ENCODE measurements around the gene ARRDC2.

Gene ARRDC2

DNA sequence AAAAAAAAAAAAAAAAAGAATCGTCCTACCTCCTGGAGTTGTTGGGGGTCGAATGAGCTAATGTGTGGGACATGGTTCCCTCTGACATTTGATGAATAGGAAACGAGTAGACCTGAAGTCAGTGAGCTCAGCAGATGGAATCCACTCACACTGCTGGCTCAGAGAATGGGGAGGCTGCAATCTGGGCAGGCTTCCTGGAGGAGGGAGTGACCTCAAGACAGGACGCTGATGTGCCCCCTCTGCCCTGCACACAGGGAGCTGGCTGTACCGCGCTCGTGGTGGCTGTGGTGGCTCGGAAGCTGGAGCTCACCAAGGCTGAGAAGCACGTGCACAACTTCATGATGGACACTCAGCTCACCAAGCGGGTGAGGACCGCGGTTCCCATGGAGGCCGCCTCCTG, 19.8 kb upstream of the ARRDC2 start:
- TF ChIP-seq, protein P1, sequence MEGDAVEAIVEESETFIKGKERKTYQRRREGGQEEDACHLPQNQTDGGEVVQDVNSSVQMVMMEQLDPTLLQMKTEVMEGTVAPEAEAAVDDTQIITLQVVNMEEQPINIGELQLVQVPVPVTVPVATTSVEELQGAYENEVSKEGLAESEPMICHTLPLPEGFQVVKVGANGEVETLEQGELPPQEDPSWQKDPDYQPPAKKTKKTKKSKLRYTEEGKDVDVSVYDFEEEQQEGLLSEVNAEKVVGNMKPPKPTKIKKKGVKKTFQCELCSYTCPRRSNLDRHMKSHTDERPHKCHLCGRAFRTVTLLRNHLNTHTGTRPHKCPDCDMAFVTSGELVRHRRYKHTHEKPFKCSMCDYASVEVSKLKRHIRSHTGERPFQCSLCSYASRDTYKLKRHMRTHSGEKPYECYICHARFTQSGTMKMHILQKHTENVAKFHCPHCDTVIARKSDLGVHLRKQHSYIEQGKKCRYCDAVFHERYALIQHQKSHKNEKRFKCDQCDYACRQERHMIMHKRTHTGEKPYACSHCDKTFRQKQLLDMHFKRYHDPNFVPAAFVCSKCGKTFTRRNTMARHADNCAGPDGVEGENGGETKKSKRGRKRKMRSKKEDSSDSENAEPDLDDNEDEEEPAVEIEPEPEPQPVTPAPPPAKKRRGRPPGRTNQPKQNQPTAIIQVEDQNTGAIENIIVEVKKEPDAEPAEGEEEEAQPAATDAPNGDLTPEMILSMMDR (IDR thresholded peaks at IDR 0.05; ENCODE audit: low read depth, low read length): no peak
- DNase-seq (ENCODE audit: low read depth in 2 of 2): no peak
- no peak overlapping the region for H3K4me3 ChIP-seq (replicated peaks in 1 of 2; ENCODE audit: low read depth in 2 of 2, low read length in 2 of 2)

DNA sequence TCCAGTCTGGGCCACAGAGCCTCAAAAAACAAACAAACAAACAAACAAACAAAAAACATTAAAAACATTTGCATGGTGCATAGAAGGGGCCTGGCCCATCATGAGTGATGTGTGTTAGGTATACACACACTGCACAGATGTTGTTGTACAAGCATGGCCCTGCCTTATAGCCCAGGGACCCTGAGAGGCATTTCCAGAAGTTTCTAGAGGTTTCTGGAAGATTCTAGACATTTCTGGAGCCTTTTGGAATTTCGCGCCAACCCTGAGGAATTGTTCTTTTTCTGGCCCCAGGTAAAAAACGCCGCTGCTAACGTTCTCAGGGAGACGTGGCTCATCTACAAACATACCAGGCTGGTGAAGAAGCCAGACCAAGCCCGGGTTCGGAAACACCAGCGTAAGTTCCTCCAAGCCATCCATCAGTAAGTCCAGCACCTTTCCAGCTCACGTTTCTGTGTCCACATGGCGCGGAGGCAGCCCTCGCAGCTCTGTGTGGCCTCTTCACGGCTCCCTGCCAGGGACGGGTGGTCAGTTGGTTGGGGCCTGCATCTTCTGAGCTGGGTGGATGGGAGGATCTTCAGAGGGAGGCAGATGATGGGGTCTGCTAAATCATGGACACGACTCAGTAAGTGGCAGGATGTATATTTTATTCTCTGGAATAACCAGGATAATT, 18.4 kb upstream of the ARRDC2 start:
- no peak for DNase-seq (ENCODE audit: low read depth in 2 of 2)
- no peak overlapping the region for H3K4me3 ChIP-seq (replicated peaks in 1 of 2; ENCODE audit: low read depth in 2 of 2, low read length in 2 of 2)

DNA sequence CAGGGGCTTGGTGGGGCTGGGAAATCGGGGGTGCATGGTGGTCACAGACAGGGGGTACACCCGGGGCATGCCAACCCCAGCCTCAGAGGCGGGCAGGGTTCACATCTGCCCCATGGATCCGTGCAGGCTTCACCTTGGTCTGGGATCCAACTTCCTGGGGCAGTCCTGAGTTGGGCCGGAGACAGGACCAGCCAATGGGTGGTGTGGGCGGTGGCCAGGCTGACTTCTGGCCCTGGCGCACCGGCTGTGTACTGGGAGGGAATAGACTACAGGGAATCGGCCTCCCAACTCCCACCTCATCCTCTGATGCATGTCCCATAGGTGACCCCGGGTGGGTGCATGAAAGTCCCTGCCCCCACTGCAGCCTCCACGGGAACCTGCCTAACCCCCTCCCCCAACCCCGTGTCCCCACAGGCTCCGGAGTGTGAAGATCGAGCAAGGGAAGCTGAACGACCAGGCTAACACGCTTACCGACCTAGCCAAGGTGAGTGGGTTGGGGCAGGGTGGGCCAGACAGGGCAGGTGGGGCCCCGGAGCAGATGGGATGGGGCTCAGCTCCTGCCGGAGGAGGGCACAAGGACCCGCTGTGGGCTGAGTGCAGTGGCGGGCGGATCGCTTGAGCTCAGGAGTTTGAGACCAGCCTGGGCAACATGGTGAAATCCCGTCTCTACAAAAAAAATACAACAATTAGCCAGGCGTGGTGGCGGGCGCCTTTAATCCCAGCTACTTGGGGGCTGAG, 14.7 kb upstream of the ARRDC2 start:
- no peak overlapping the region for H3K4me3 ChIP-seq (replicated peaks in 1 of 2; ENCODE audit: low read depth in 2 of 2, low read length in 2 of 2)
- no peak for DNase-seq (ENCODE audit: low read depth in 2 of 2)
- TF ChIP-seq, protein P1 (IDR thresholded peaks at IDR 0.05; ENCODE audit: low read depth, low read length): no peak

More for the DNA sequence above, 18.4 kb upstream of the ARRDC2 start:
- TF ChIP-seq, protein P1 (IDR thresholded peaks at IDR 0.05; ENCODE audit: low read depth, low read length): no peak

DNA sequence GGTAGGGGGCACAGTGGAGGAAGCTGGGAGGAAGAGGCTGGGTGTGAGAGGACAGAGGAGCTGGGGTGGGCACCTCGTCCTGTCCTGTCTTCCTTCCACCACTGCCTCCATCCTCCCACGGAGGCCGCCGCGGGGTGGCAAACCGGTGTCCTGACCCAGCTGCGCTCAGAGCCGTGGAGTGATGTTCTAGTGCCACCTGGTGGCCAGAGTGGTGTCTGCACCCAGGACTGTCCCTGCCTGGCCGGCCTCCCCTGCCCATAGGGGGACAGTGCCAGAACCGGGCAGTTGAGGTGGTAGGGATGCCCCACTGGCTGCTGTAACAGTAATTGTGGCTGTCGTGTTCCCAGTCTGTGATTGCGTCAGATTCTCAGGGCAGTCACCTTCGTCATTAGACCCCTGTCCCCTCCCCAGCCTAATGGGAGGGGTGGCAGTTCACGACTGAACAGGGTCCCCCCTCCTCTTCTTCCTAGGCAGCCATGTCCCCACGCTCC, 11.1 kb upstream of the ARRDC2 start:
- DNase-seq (ENCODE audit: low read depth in 2 of 2): peak; percentile 76 to 77
- TF ChIP-seq, protein P1 (IDR thresholded peaks at IDR 0.05; ENCODE audit: low read depth, low read length): peak; percentile 95
- H3K4me3 ChIP-seq (replicated peaks in 1 of 2; ENCODE audit: low read depth in 2 of 2, low read length in 2 of 2): no peak overlapping the region

DNA sequence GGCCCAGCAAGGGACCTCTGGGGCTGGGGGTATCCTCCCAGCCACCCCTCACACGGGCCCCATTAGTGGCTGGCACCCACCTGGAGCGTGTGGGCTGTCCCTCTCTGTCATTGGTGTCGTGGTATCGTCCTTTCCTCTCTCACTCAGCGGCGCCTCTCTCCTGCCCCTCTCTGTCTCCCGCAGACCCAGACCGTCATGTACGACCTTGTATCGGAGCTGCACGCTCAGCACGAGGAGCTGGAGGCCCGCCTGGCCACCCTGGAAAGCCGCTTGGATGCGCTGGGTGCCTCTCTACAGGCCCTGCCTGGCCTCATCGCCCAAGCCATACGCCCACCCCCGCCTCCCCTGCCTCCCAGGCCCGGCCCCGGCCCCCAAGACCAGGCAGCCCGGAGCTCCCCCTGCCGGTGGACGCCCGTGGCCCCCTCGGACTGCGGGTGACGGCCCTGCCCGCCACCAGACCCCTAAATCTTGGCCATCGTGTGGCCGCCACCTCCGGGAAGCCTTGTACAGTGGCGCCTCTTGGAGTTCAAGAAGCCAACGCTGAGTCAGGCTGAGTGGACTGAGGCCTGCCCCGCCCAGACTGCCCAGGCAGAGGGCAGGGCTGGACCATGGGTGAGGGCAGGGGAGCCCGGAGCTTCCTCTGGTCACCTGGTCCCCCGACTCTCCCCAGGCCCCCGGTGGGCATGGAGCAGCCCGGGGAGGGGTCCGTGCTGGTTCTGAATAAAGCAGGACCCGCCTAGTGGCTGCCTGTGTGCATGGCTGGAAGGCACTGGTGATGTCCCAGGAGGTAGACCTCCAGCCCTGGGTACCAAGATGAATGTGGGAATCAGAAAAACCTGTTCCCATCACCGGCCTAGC, 9.8 kb upstream of the ARRDC2 start:
- DNase-seq (ENCODE audit: low read depth in 2 of 2): peak; percentile 26 to 71
- TF ChIP-seq, protein P1 (IDR thresholded peaks at IDR 0.05; ENCODE audit: low read depth, low read length): peak; percentile 25
- peak overlapping the region in 1 of 2 donors; percentile 13 for H3K4me3 ChIP-seq (replicated peaks in 1 of 2; ENCODE audit: low read depth in 2 of 2, low read length in 2 of 2)

DNA sequence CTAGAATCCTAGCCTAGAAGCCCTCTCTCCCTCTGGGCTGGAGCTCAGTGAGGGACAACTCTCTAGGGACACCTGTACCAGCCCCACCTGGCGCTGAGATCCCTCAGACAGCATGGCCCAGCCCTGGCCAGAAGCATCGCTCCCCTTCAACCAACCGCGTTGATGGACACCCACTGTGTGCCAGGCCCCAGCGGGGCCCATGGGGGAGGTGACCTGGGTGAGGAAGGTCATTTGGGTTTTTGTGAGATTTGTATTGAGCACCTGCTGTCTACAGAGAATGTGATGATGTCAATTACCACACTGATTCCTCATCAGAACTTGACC, 9.2 kb upstream of the ARRDC2 start:
- no peak overlapping the region for H3K4me3 ChIP-seq (replicated peaks in 1 of 2; ENCODE audit: low read depth in 2 of 2, low read length in 2 of 2)
- no peak for DNase-seq (ENCODE audit: low read depth in 2 of 2)
- TF ChIP-seq, protein P1 (IDR thresholded peaks at IDR 0.05; ENCODE audit: low read depth, low read length): no peak
